DND-41 (cell line): ENCODE data around the gene ZBTB1.

Experiments used
- ATAC-seq: fragments of 200-7000 bp; cut with Tn5 transposase; 3 replicates; pipeline ENCODE4 v1.9.1; 2021; ENCODE audit warnings: low read depth; ENCODE audit not compliant: insufficient read depth
- DNase-seq: peaks from one replicate; pipeline ENCODE4 v3.0.0-alpha.2; 2020
- H2AFZ ChIP-seq: 2 replicates; pipeline ENCODE4 v1.6.0; 2012; ENCODE audit warnings: low read depth, low read length
- H3K27ac ChIP-seq: 2 replicates; pipeline ENCODE4 v1.5.1; 2012; ENCODE audit warnings: low read length, inconsistent platforms
- H3K27me3 ChIP-seq: fragments of 200-600 bp; sonication (generic); 2 replicates; pipeline ENCODE4 v1.6.0; 2012; ENCODE audit warnings: low read length, mild to moderate bottlenecking, inconsistent platforms; ENCODE audit not compliant: insufficient read depth, poor library complexity
- H3K36me3 ChIP-seq: 2 replicates; pipeline ENCODE4 v1.5.1; 2012; ENCODE audit warnings: low read length, inconsistent platforms; ENCODE audit not compliant: insufficient read depth
- H3K4me1 ChIP-seq: 2 replicates; pipeline ENCODE4 v1.5.1; 2012; ENCODE audit warnings: mild to moderate bottlenecking, low read length; ENCODE audit not compliant: insufficient read depth
- H3K4me2 ChIP-seq: 2 replicates; pipeline ENCODE4 v1.6.0; 2012; ENCODE audit warnings: mild to moderate bottlenecking, moderate library complexity, low read length, inconsistent platforms; ENCODE audit not compliant: insufficient read depth
- H3K4me3 ChIP-seq, 2 experiments: fragments of 200-600 bp in 1 of 2; shearing (Covaris generic) in 1 of 2; 2 replicates each; pipeline ENCODE4 v1.5.1; 2012 to 2016; ENCODE audit warnings: inconsistent platforms in 2 of 2, low read length in 2 of 2, mild to moderate bottlenecking in 2 of 2, low read depth in 1 of 2, moderate library complexity in 1 of 2
- H3K79me2 ChIP-seq: 2 replicates; pipeline ENCODE4 v1.6.0; 2012; ENCODE audit warnings: low read length, inconsistent platforms; ENCODE audit not compliant: insufficient read depth
- H3K9ac ChIP-seq: 2 replicates; pipeline ENCODE4 v1.6.0; 2012; ENCODE audit warnings: low read depth, mild to moderate bottlenecking, inconsistent platforms, low read length, moderate library complexity
- H3K9me3 ChIP-seq: 2 replicates; pipeline ENCODE4 v1.5.1; 2012; ENCODE audit warnings: low read length, moderate library complexity, mild to moderate bottlenecking, inconsistent platforms; ENCODE audit not compliant: insufficient read depth, severe bottlenecking
- H4K20me1 ChIP-seq: 2 replicates; pipeline ENCODE4 v1.6.0; 2012; ENCODE audit warnings: low read length; ENCODE audit not compliant: insufficient read depth
- CTCF ChIP-seq: IDR thresholded peaks from 2 replicates; pipeline ENCODE4 v1.5.1; 2012; ENCODE audit warnings: borderline replicate concordance, low read length, moderate library complexity, mild to moderate bottlenecking; ENCODE audit not compliant: poor library complexity, severe bottlenecking; ENCODE audit errors: extremely low read depth
- EZH2 ChIP-seq: IDR thresholded peaks from 3 replicates; pipeline ENCODE4 v1.6.1; 2012; ENCODE audit warnings: borderline replicate concordance, low read depth, mild to moderate bottlenecking, moderate library complexity, low read length, inconsistent platforms; ENCODE audit not compliant: severe bottlenecking

ZBTB1 gene

GRCh38 chr14:64562436-64562835 lies 57.9 kb downstream of the ZBTB1 start:
- DNase-seq, result no peak
- H3K36me3 ChIP-seq, result no peaks in the 10 kb centered on the region
- TF ChIP-seq EZH2 (no peak), CTCF (no peak)

GRCh38 chr14:64563696-64564095 lies 59.1 kb downstream of the ZBTB1 start:
- H3K4me3 ChIP-seq, result no peak overlapping the region
- H3K36me3 ChIP-seq, result no peaks in the 10 kb centered on the region
- no peak overlapping the region for H3K9ac ChIP-seq
- H3K9me3 ChIP-seq, result no peaks in the 10 kb centered on the region
- no peak overlapping the region for H2AFZ ChIP-seq
- ATAC-seq (no peak), DNase-seq (no peak)
- H4K20me1 ChIP-seq, result no peaks in the 10 kb centered on the region
- no peaks in the 10 kb centered on the region for H3K4me1 ChIP-seq
- no peak for TF ChIP-seq EZH2
- TF ChIP-seq CTCF, result no peak
- H3K27me3 ChIP-seq, result peaks cover 6% of the 10 kb centered on the region
- no peak overlapping the region for H3K27ac ChIP-seq
- H3K4me2 ChIP-seq, result no peak overlapping the region
- no peaks in the 10 kb centered on the region for H3K79me2 ChIP-seq

More at GRCh38 chr14:64562436-64562835, 57.9 kb downstream of the ZBTB1 start:
- H4K20me1 ChIP-seq, result no peaks in the 10 kb centered on the region
- H3K79me2 ChIP-seq, result no peaks in the 10 kb centered on the region
- peaks cover 9% of the 10 kb centered on the region for H3K27me3 ChIP-seq
- H3K4me1 ChIP-seq, result no peaks in the 10 kb centered on the region
- H3K9me3 ChIP-seq, result no peaks in the 10 kb centered on the region
- no peak overlapping the region for H2AFZ ChIP-seq
- H3K4me3 ChIP-seq, result no peak overlapping the region
- H3K9ac ChIP-seq, result no peak overlapping the region
- H3K27ac ChIP-seq, result no peak overlapping the region
- ATAC-seq, result no peak
- no peak overlapping the region for H3K4me2 ChIP-seq

- Histone ChIP-seq H3K4me1 (no peaks in the 10 kb centered on the region), H3K79me2 (no peaks in the 10 kb centered on the region), H3K27ac (no peak overlapping the region), H3K27me3 (peaks cover 6% of the 10 kb centered on the region), H3K4me2 (no peak overlapping the region), H4K20me1 (no peaks in the 10 kb centered on the region), H3K4me3 (no peak overlapping the region), H2AFZ (no peak overlapping the region), H3K36me3 (no peaks in the 10 kb centered on the region), H3K9ac (no peak overlapping the region), H3K9me3 (no peaks in the 10 kb centered on the region)
- ATAC-seq (no peak), DNase-seq (no peak)
- no peak for TF ChIP-seq CTCF
- no peak for TF ChIP-seq EZH2
Observed at GRCh38 chr14:64566651-64567122, 62.1 kb downstream of the ZBTB1 start.
